PC-9 (cell line): ENCODE data around the gene TBC1D8. TPM values are rescaled to one million over a fixed set of nuclear protein-coding genes. Genes with fewer than 3 reads are reported as not detected.

Experiments used
- BruUV-seq: library from RNA; stranded (reverse); fragments of 400-500 nt; replicated peaks from 2 replicates; lab custom pipeline; 2021; lab: Mats Ljungman, UMichigan
- CTCF ChIA-PET: fragments of 300-600 bp; sonication (Branson Sonifier 250); formaldehyde crosslinking; loops from one replicate; lab custom pipeline; 2022; ENCODE audit warnings: antibody characterized with exemption; lab: Charles Lee
- POLR2A ChIA-PET: fragments of 300-600 bp; sonication (Branson Sonifier 250); formaldehyde crosslinking; loops from one replicate; lab custom pipeline; 2022; ENCODE audit warnings: antibody characterized with exemption; ENCODE audit not compliant: unreplicated experiment; lab: Charles Lee
- DNase-seq, 2 experiments: peaks; one replicate each; pipeline versions ENCODE4 v3.0.0 to v3.0.0-alpha.2; 2015 to 2022; ENCODE audit warnings: mixed read lengths in 1 of 2
- H2AFZ ChIP-seq: fragments of 200-600 bp; sonication (generic); 2 replicates; pipeline ENCODE4 v1.8.1; 2017; ENCODE audit warnings: antibody characterized with exemption
- H3F3A ChIP-seq: fragments of 200-600 bp; sonication (generic); 2 replicates; pipeline ENCODE4 v1.8.1; 2017; ENCODE audit warnings: antibody characterized with exemption, mild to moderate bottlenecking, low read depth; ENCODE audit not compliant: insufficient read depth
- H3K27ac ChIP-seq: fragments of 200-600 bp; sonication (generic); 2 replicates; pipeline ENCODE4 v1.6.1; 2016; ENCODE audit warnings: mixed run types
- H3K27me3 ChIP-seq: fragments of 200-600 bp; sonication (generic); 2 replicates; pipeline ENCODE4 v1.6.1; 2016; ENCODE audit warnings: low read depth, mixed run types; ENCODE audit not compliant: insufficient read depth
- H3K36me3 ChIP-seq: fragments of 200-600 bp; sonication (generic); 2 replicates; pipeline ENCODE4 v1.6.1; 2016; ENCODE audit warnings: low read depth, mixed run types
- H3K4me1 ChIP-seq: fragments of 200-600 bp; sonication (generic); replicated peaks from 2 replicates; pipeline ENCODE4 v1.6.1; 2016; ENCODE audit warnings: mixed run types; ENCODE audit not compliant: insufficient read depth
- H3K4me2 ChIP-seq: fragments of 200-600 bp; sonication (generic); 2 replicates; pipeline ENCODE4 v1.6.1; 2017; ENCODE audit warnings: mixed run types
- H3K4me3 ChIP-seq: fragments of 200-600 bp; sonication (generic); 2 replicates; pipeline ENCODE4 v1.6.1; 2016; ENCODE audit warnings: mixed run types
- H3K79me2 ChIP-seq: fragments of 200-600 bp; sonication (generic); 2 replicates; pipeline ENCODE4 v1.6.1; 2017; ENCODE audit warnings: low read depth, mixed run types
- H3K9me2 ChIP-seq: fragments of 200-600 bp; sonication (generic); 2 replicates; pipeline ENCODE4 v1.8.1; 2017; ENCODE audit warnings: mild to moderate bottlenecking; ENCODE audit not compliant: insufficient read depth
- H3K9me3 ChIP-seq: fragments of 200-600 bp; sonication (generic); 2 replicates; pipeline ENCODE4 v1.8.1; 2016; ENCODE audit warnings: low read depth; ENCODE audit not compliant: insufficient read depth
- H4K20me1 ChIP-seq: fragments of 200-600 bp; sonication (generic); 2 replicates; pipeline ENCODE4 v1.8.1; 2017; ENCODE audit not compliant: insufficient read depth
- EZH2 ChIP-seq: fragments of 200-600 bp; sonication (generic); IDR thresholded peaks from 2 replicates; pipeline ENCODE4 v1.8.0; 2017; ENCODE audit warnings: antibody characterized with exemption, low read depth
- intact Hi-C: fragments of 100-400 bp; cut with micrococcal nuclease; formaldehyde crosslinking; loops from one replicate; pipeline ENCODE4 v1.10.0; 2022; ENCODE audit not compliant: unreplicated experiment
- total RNA-seq: library from RNA; stranded (reverse); gene quantifications from 2 replicates; pipeline ENCODE4 v1.2.3, GENCODE V29; 2021
- TF ChIP-seq, protein P1 (sequence below): fragments of 200-600 bp; sonication (generic); conservative IDR thresholded peaks from 2 replicates; pipeline ENCODE4 v1.6.1; 2017; ENCODE audit warnings: mixed run types, antibody characterized with exemption, mild to moderate bottlenecking, moderate library complexity

Gene TBC1D8
- total RNA-seq, 1 experiment from 2014 or later = 25.2 TPM

DNA sequence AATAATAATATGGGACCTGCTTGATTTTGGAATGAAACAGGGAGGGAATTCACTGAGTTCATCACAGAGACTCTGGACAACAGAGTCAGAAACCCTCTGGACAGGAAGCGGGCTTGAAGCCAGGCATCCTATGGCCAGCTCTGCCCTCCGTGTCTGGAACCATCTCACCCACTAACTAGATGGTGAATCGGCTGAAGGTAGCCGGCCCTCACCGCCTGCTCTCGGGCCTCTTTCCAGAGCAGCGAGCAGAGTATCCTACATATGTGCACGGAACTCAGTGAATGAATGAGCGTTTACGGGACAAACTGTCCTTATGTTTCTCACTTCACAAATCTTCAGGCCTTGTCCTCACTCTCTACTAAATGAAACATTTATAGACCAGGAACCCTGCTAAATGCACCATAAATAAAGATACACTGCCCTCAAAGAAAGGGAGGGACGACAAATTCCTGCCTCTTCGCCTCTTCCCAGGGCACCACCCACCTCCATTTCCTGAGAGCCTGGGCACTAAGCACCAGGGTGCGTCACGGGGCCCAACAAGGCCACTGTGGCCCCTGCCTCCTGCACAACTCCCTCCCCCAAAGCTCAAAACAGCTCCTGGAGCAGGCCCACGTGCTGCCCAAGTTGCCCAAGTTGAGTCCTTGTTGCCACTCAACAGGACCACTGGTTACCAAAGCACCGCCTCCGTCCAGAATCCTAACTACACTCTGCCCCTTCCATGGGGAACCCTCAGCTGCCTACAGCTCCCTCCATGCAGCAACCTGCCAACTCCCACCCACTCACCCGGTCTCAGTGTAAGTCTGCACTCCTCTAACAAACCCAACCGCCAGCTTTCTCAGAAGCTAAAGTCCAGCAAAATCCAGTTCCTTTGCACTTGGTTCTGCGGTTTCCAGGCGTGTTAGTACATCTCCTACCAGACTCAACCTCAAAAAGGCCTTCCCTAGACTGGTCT, 1.7 kb downstream of the TBC1D8 start:
- peaks cover 16% of the 10 kb centered on the region; the same call in 1 of the 2 replicates for H3K36me3 ChIP-seq
- no peaks in the 10 kb centered on the region for H3K9me3 ChIP-seq
- H3K27me3 ChIP-seq = no peaks in the 10 kb centered on the region
- intact Hi-C loops = loop anchor here (1.0 to 5.0 kb wide), 2 partner anchors 24 to 103 kb away; partner anchors contain the start of gene CNOT11
- peaks cover 5% of the 10 kb centered on the region; the same call in 1 of the 2 replicates for H3F3A ChIP-seq
- H2AFZ ChIP-seq = no peak overlapping the region; the same call in 1 of the 2 replicates
- TF ChIP-seq EZH2 = no peak
- TF ChIP-seq, protein P1, sequence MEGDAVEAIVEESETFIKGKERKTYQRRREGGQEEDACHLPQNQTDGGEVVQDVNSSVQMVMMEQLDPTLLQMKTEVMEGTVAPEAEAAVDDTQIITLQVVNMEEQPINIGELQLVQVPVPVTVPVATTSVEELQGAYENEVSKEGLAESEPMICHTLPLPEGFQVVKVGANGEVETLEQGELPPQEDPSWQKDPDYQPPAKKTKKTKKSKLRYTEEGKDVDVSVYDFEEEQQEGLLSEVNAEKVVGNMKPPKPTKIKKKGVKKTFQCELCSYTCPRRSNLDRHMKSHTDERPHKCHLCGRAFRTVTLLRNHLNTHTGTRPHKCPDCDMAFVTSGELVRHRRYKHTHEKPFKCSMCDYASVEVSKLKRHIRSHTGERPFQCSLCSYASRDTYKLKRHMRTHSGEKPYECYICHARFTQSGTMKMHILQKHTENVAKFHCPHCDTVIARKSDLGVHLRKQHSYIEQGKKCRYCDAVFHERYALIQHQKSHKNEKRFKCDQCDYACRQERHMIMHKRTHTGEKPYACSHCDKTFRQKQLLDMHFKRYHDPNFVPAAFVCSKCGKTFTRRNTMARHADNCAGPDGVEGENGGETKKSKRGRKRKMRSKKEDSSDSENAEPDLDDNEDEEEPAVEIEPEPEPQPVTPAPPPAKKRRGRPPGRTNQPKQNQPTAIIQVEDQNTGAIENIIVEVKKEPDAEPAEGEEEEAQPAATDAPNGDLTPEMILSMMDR = 0 out of 2 replicates have a peak, but pooled peaks have one; percentile 0
- peak overlapping the region; percentile 86 for H3K4me3 ChIP-seq
- ChIA-PET CTCF (no interaction called here), POLR2A (interaction anchor here (0.6 kb wide), 1 partner anchor 247 kb away, joined by 3 read pairs; no protein-coding TSS in a partner anchor)
- peaks cover 63% of the 10 kb centered on the region for H3K79me2 ChIP-seq
- H4K20me1 ChIP-seq = peaks cover 38% of the 10 kb centered on the region
- H3K27ac ChIP-seq = peak overlapping the region; percentile 11
- no TSS peak for BruUV-seq
- no peaks in the 10 kb centered on the region for H3K9me2 ChIP-seq
- peak overlapping the region; percentile 95 for H3K4me2 ChIP-seq
- H3K4me1 ChIP-seq = peaks cover 53% of the 10 kb centered on the region
- peak in 1 of 2 experiments; percentile 36 for DNase-seq

- Histone ChIP-seq H3K79me2 (peaks cover 71% of the 10 kb centered on the region), H3K27ac (no peak overlapping the region), H3K36me3 (peaks cover 16% of the 10 kb centered on the region; the same call in 1 of the 2 replicates), H2AFZ (no peak overlapping the region), H3K4me1 (peaks cover 60% of the 10 kb centered on the region), H3F3A (peaks cover 5% of the 10 kb centered on the region; the same call in 1 of the 2 replicates), H4K20me1 (peaks cover 38% of the 10 kb centered on the region), H3K9me2 (no peaks in the 10 kb centered on the region), H3K27me3 (no peaks in the 10 kb centered on the region), H3K4me3 (peak overlapping the region; percentile 86; the same call in 1 of the 2 replicates), H3K4me2 (peak overlapping the region; percentile 95), H3K9me3 (no peaks in the 10 kb centered on the region)
- intact Hi-C loops = no loop called here
- POLR2A ChIA-PET = interaction anchor here (0.6 kb wide), 1 partner anchor 35 kb away, joined by 5 read pairs; no protein-coding TSS in a partner anchor
- no peak for DNase-seq
- CTCF ChIA-PET = no interaction called here
- TF ChIP-seq, protein P1 = no peak
- no TSS peak for BruUV-seq
Observed at GRCh38 chr2:101148777-101149176, 2.4 kb downstream of the TBC1D8 start.

DNA sequence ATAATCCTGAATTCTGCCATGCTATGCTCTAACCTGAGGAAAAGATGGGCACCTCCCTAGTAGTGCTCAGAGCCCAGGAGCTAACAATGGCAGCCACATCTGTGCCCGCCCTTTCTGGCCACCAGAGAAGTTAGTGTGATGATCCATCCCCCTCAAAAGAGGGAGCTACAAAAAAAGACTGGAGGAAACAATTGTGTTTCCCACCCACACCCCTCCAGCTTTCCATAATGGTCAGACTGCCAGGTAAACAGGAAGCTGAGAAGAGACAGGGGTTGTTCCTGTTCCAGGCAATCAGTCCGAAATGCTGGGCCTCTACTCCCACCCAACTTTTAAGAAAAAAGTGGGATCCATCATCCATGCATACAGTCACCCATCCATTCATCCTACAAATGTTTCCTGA, 3.2 kb downstream of the TBC1D8 start:
- H3K36me3 ChIP-seq = peaks cover 16% of the 10 kb centered on the region; the same call in 1 of the 2 replicates
- peaks cover 60% of the 10 kb centered on the region for H3K4me1 ChIP-seq
- H3K27ac ChIP-seq = no peak overlapping the region
- H3K9me3 ChIP-seq = no peaks in the 10 kb centered on the region
- peaks cover 38% of the 10 kb centered on the region for H4K20me1 ChIP-seq
- no peaks in the 10 kb centered on the region for H3K27me3 ChIP-seq
- H2AFZ ChIP-seq = no peak overlapping the region
- ChIA-PET CTCF (no interaction called here), POLR2A (interaction anchor here (0.6 kb wide), 1 partner anchor 304 kb away, joined by 5 read pairs; no protein-coding TSS in a partner anchor)
- intact Hi-C loops = no loop called here
- TF ChIP-seq, protein P1 = no peak
- no peak for TF ChIP-seq EZH2
- peak overlapping the region; percentile 86; the same call in 1 of the 2 replicates for H3K4me3 ChIP-seq
- DNase-seq = no peak
- H3K4me2 ChIP-seq = peak overlapping the region; percentile 95
- H3K79me2 ChIP-seq = peaks cover 79% of the 10 kb centered on the region
- no TSS peak for BruUV-seq
- H3F3A ChIP-seq = peaks cover 5% of the 10 kb centered on the region; the same call in 1 of the 2 replicates
- H3K9me2 ChIP-seq = no peaks in the 10 kb centered on the region
